NT2/D1 (cell line): Measurements from ENCODE around the gene ZNF655.

Experiments used
- SUZ12 ChIP-seq: IDR thresholded peaks from 2 replicates; pipeline ENCODE4 v1.6.1; 2011; ENCODE audit not compliant: insufficient read length, insufficient read depth; ENCODE audit errors: extremely low read depth
- YY1 ChIP-seq: IDR thresholded peaks from 2 replicates; pipeline ENCODE4 v1.6.1; 2011; ENCODE audit not compliant: insufficient read length, insufficient read depth

- TF ChIP-seq SUZ12: no peak
- no peak for TF ChIP-seq YY1
These were observed 3.5 kb upstream of the ZNF655 start for GRCh38 chr7:99554939-99555338.
